Right kidney (tissue), 1 donor: ENCODE data around the gene P3H2.
"Not testable (repeated sequence)": the region's sequence is repeated elsewhere in the genome, so short reads cannot be mapped to it uniquely, and the experiment has no call there.

Experiments used
- DNase-seq: peaks from one replicate; pipeline ENCODE4 v3.0.0-alpha.2; 2016

P3H2 gene

DNA sequence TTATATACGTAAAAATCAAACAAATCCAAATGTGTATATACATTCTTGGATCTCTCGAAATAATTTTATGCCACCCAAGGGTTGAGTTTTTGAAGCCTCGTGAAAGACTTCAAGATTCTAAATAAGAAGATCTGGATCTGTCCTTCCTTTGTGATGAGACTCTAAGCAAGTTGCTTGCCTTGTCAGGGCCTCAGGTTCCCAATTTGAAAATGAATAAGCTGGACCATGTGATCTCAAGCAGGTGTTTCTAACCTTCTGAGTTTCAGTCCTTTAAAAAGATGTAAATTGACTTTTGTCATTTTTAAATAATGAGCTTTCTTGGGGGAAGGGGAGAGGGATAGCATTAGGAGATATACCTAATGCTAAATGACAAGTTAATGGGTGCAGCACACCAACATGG lies 137.1 kb downstream of the P3H2 start:
- DNase-seq, result no peak

DNA sequence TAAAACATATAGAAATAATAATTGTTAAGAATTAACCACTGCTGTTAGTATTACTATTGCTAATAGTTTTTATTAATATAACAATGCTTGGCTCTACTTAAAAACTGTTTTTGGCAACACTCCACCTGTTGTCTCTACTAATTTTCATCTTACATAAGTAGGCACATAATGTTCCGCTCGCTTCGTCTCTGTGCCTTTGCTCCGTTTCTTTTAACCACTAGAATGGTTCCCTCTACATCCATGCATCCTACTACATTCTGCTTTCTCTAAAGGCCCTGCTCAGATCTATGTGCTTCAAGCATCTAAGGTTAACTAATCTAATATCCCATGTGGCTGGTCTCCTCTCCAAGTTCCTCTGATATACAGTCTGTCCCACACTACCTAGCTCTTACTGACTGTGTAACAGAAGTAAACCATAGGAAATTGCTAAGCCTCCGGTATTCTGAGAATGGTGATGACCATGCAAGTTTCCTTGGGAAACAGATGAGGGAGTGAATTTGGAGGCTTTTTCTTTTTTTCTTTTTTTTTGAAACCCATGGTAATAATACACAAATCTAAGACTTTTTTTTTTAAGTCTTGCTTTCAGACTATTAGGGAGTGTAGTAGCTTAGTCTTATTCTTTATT lies 138.3 kb downstream of the P3H2 start:
- no peak for DNase-seq

DNA sequence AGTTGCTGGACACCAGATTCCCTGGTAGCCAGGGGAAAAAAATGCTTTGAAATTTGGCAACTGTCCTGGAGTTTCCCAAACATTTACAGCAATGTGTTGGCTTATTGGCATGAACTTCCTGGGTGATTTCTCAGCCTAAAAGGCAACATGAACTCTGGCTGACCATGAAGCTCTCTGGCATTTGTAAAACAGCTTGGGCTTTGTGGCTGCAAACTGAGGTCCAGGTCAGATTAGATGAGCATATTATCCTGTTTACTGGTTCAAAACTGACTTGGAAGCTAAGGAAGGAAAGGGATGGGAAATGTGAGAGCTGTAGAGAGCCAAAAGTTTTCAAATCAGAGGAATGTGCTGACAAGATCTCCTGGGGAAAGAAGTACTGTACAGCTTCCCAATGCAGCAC lies 139.0 kb downstream of the P3H2 start:
- DNase-seq, result no peak

DNA sequence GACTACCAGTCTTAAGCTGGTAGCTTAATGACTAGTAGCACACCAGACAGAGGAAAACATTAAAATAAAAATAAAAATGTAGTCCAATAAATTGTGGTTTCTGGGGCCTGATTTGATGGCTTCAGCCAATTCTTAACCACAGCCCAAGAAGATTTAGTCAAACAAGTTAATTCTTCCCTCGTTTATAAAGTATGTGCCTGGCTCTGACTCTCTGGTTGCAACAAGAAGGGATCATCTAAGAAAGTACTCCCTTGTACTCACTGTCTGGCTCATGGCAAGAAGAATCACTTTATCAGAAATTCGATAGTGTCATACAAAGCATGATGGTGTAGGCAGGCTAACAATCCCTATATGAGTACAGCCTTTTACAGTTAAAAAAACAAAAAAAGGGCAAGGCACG lies 141.9 kb downstream of the P3H2 start:
- DNase-seq, result no peak

DNA sequence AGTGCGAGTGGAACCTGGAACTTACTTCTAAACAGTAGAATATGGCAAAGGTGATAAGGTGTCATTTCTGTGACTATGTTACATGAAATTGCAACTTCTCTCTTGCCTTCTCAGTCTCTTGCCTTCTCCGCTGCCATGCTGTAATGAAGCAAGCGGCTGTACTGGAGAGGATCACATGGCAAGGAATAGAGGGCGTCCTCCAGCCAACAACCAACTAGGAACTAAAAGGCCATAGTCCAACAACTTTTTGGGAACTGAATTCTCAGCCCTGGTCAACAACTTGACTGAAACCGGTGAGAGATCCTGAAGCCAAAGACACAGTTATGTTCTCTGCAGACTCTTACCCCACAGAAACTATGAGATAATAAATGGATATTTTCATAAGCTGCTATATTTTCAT lies 143.5 kb downstream of the P3H2 start:
- DNase-seq, result no peak

DNA sequence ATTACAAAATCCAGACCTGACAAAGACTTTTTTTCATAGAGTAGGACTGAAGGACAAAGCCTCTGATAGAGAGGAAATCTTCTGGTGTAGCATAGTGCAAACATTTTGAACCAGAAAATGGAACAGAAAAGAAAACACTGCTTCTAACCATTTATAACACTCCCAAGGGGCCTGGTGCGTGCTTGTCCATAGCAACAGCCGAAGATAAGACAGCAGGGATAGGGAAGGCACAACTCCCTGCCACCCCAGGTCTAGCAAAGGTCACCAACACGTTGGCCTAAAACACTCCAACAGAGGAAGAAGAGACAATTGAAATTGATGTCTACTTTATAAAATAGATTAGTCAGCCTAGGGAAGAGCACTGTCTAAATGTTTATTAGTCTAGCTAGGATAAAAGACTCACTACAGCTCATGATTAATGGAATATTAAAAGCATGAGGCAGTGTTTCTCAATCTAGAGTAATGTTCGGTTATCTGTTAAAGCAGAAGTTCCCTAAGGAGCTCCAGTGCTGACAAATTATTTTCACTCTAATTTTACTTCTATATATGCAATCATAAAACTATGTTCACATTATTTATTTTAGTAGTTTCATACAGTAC lies 145.2 kb downstream of the P3H2 start:
- no peak for DNase-seq

DNA sequence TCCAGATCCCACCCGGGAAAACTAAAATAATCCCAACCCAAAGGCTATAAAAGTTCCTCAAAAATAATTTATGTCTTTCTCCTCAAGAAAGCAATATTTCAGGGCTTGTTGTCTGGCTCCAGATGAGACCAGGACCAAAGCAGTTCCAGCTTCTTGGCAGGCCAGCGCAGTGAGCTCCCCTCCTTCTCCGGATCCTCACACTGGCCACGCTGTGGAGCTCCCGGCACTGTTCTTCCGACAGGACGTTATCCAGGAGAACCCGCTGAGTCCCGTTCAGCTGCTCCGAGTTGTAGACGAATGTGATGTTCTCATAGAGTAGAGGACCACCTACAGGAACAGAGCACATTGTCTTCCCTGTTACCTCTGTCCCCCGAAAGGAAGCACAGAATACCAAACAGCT lies 146.3 kb downstream of the P3H2 start:
- no peak for DNase-seq

DNA sequence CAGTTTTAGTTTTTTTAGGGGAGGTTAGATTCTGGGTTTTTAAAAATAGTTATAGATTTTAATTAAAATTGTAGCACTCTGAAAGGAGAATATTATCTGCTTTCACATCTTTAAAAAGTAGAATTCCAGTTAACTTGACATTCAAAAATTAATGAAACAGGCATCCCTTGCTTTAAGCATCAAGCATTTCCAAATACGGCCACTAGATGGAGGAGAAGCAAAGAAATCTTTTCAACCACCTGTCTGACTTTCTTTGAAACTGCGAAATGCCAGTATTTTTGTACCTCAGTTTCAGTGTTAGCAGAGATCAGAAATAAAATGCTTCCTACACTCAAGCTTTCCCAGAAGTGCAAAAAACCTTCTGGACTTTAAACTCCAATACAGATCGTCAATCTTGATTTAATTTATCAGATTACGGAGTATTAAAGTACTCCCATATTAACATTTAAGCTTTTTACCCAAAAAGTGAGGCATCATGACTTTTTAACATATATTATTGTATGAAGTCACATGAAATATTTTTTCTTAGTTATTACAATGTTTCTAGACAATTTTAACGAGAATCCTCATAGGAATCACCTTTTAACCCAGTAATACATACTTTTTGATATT lies 153.3 kb downstream of the P3H2 start:
- DNase-seq, result no peak

DNA sequence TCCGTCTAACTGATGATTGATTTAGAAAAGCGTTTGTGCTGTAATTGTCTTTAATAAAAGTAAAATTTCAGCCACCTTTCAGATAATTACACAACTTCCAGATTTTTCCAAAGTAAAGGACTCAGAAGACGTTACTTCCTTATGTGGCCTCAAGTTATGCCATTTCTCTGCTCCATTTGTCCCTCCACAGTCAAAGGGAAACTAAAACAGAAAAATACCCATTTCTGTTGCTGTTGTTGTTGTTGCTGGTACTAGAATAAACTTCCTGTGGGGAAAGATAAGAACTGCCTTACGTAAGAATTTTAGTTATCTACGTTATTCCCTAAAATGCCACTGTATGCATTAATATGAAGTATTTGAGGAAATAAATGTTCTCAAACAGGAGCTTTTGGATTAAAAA lies 153.9 kb downstream of the P3H2 start:
- DNase-seq, result no peak

DNA sequence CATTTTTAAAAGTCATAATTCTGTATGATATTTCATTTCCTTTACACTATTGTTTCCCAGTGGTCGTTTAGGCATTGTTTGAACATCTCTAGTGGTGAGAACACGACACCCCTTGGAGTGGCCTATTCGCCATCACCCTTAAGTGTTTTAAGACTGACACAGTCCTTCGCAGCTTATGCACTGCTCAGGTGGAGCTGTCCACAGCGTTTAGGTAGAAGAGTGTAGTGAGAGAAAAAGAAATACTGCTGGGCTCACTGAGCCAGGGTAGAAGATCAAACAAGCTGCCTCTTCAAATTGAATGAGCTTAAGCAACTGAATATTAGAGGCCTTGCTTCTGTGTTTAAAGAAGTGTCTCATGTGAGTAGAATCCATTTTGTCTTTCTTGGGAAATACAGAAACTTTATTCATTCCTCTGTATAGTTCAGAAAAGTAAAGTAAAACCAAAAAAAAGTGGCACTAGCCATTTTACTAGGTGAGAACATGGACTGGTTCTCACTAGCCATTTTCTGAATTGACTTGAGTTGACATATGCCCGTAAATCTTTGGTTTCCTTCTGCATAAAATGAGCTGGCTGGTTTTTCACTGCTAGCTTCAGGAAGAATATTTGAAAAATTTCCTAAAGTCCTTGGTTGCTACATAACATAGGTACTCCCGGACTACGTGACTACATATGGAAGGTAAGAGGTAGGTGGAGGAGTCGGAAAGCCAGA lies 155.9 kb downstream of the P3H2 start:
- no peak for DNase-seq

DNA sequence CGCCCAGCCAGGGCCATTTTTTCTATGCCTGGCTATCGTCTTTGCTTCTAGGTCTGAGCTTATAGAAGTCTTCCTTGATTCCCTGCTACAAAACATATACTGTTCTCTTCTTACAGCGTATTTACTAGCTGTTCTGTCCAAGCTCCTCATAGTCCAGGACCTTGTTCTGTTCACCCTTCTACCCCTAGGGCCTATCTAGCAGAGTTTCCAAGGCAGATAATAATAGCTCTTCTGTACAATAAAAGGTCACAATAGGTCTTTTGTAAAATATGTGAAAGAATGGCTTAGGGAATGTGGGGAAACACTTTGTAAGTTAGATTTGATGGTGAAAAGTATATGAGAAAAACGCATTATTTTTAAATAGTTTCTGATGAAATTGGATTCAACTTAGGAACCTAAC lies 158.2 kb downstream of the P3H2 start:
- no peak for DNase-seq

DNA sequence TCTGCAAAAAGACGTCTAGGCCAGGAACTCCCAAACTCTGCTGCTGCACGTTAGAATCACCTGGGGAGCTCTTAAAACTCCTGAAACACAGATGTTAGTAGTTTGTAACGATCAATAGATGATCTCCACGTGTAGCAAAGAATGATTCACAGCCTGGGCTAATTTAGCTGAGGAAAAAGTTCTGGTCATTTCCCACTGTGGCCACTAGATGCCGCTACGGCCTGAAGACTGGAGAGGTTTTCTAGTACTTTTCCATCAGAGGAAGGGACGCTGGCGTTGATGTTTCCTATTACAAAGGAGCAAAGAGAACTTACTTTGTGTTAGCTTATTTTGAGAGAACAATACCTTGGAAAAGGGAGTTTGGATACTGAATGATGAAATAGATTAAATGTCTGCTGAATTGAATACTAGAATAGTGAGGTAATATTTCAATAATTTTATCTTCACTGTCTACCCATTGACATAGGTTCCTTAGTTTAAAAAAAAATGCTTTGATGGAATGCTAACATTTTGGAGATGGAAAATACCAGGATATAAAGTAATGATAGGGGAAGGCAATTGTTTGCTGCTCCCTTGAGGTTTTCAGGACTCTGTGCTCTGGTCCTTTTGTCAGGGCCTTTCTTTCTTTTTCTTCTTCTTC lies 159.1 kb downstream of the P3H2 start:
- DNase-seq, result peak; percentile 46

DNA sequence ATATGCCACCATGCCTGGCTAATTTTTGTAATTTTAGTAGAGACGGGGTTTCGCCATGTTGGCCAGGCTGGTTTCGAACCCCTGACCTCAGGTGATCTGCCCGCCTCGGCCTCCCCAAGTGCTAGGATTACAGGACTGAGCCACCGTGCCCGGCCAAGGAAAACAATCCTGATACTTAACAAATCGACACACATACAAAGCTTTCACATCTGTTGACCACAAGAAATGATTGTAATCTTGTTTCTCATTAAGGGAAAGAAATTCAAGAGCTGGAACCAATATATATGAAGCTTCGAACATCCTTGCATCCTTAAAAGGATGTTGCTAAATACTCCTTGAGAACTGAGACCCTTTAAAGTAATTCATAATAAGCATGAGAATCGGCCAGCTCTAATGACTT lies 159.6 kb downstream of the P3H2 start:
- DNase-seq, result not testable (repeated sequence)

DNA sequence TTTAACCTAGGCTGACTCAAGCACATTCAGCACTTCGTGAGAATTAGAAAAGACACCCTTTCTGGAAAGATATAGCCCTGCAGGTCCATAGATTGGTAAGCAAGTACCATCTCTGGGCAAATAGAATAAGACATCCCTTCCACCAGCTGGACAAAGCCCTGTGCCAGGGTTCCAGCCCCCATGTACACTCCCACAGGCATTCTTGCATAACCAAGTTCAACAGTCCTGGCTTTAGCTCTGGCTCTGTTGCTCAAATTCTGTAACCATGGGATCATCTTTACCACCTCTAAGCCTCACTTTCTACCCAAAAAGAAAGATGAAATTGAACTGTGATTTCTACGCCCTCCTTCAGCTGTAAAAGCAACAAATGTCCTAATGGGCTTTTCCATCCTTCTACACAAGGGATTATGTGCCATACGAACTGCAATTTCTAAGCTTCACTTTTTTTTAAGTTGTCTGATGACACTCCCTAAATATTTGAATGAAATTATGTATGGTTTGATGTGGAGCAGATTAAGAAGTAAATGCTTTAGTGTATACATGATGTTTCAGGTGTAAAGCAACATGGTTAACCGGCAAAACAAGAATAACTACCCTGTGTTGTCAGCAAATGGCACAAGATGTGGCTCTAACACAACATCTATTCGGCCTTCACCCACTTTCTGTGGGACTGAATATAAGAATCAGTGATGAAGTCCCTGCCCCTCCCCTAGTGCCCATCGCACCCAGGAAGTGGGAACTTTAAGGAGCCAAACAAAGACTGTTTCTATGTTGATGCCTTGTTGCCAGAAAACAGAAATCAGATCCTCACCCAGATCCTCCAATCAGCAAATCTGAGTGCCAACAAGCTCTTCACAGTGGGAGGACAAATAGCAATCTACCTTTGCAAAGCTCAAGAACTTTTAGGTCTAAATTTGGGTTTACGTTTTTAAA lies 165.7 kb downstream of the P3H2 start:
- DNase-seq, result no peak

DNA sequence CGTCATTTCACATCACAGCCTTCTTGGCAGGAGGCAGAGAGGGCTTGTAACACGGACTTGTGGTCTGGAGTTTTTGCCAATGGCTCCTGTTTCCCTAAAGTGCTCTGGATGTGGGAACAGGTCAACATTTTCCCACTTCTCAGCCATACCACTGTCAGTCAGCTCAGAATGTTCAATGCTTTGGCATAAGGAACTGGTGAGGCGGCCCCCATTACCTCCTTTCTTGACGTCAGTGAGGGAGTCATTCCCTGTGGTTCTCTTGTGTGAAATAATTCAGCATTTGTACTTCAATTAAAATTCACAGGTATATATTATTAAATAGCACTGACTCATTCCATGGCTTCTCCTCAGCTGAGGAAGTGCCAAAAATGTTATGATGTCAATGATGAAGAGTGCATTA lies 167.1 kb downstream of the P3H2 start:
- DNase-seq, result no peak

DNA sequence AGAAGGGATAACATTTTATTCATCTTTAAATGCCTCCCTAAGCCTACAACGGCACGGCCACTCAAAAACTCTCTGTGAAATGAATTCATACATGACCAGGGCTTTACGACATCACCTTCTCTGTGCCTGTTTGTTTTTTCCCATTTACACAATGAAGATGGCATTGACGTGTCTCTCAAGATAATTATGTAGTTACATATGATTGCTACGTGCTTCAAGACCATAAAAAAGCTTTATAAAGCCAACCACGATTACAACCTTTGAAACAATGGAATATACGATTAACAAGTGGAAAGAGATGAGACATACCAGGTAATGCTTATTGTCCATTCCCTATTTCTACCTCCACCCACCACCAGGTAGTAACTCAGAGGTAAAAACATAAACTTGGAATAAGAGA lies 168.4 kb downstream of the P3H2 start:
- DNase-seq, result no peak

DNA sequence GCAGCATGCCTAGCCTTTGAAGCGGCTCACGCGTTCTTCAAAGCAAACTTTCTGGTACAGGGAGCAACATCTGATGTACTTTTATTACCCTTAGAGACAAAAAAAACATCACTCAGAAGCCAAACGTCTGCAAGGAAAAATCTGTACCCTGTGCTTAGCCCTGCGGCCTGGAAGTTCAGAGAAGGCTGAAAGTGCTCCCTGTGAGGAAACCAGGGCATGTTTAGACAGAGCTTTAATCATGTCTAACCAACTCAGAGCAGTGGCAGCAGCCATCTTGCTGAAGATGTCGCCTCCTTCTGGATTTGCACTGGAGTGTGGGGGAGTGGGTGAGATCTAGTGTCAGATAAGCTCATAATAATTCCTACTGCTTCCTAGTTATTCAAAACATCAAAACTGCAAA lies 170.4 kb downstream of the P3H2 start:
- DNase-seq, result no peak

DNA sequence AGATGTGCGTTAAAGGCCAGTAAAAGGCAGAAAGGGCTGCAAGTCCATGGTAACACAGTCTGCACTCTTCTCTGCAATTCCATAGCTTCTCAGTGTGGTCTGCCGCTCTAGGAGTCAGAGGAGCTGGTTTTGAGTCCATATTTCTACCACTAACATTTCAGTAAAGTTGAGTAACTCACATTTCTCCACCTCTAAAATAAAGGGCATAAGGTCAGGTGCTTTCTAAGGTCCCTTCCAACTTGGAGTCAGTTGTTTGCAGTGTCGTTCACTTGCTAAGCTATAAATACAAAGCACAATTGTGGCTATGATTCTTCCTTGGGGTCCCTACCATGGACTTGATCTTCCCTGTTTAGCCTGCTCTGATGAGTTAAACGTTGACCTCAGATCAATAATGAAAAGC lies 171.1 kb downstream of the P3H2 start:
- DNase-seq, result no peak

DNA sequence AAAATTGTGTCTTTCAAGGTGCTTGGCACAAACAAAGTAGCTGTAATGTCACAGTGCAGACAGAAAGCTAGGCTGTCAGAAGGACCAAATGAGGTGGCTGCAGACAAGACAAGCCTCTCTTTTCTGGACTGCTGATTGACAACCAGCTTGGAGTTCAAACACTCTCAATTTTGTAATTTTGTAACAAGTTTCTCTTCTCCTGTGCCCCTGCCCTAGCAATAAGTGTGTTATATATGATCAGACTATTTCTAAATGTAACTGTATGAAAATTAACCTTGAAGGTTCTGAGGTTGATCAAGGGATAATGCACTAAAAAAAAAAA lies 172.0 kb downstream of the P3H2 start:
- no peak for DNase-seq

DNA sequence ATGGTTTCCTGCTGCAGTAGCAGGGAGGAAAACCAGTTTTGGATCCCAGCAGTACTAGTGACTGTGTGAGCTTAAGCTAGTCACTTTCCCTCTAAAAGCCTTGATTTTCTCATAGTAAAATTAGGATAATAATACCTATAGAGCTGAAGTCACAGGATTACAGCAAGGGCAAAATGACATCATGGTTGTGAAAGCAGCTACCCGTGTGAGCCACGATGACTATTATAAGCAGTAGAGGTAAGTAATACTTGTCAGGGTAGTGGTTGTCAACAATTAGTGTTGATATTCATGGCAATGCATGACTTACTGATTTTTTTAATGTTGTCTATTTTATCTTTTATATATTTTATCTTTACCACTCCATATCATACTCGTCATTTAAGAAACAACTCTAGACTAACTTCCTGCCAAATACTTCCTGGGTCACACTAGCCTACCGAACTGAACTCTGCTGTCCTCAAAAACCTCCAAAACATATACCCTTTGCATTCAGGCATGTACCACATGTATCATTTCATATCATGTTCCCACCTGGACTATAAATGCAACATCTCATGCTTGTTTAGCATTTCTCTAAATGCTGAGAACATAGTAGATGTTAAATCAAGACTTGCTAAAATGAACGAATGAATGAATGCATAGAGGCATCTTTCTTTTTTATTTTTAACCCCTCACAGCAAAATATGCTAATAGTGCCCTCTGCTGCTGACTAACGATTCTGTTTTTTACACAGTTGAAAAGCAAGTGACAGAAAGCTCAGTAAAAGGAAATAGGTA lies 172.6 kb downstream of the P3H2 start:
- no peak for DNase-seq

DNA sequence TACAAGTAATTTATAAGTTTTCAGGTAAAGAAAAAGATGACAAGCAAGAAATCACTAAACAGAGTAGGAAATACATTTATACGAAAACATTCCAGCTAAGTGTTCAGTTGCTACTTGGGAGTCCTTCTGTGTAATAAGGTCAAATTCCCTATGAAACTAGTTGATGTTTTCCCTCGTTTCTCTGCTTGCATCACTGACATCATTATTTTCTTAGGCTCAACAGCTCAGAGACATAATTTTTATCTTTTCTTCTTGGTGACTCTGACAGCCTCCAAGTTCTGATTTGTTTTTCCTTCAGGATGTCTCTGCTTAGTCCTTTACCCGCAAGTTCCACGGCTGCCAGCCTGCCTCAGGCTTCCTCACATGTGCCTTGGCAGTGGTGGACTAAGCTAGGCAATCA lies 173.6 kb downstream of the P3H2 start:
- no peak for DNase-seq
